ENCODE data around the gene REEP6.
"Not testable (repeated sequence)": the region's sequence is repeated elsewhere in the genome, so short reads cannot be mapped to it uniquely, and the experiment has no call there.

REEP6 gene

GRCh38 chr19:1473085-1473851 lies 17.7 kb upstream of the REEP6 start:
- DNase-seq: no peak

GRCh38 chr19:1474011-1474764 lies 16.8 kb upstream of the REEP6 start:
- no peak for DNase-seq

GRCh38 chr19:1474765-1475351 lies 16.1 kb upstream of the REEP6 start:
- DNase-seq: no peak

- DNase-seq: no peak
Observed at GRCh38 chr19:1475751-1476437, 15.1 kb upstream of the REEP6 start.

- DNase-seq: not testable (repeated sequence)
Observed at GRCh38 chr19:1477056-1477455, 13.9 kb upstream of the REEP6 start.

GRCh38 chr19:1478934-1479707 lies 11.9 kb upstream of the REEP6 start, which contains the start of gene C19orf25:
Gene C19orf25, minus strand, starts transcription at chr19:1479215. Its CDS starts 312 bp downstream, at chr19:1478903.
- DNase-seq: peak; percentile 90

- no peak for DNase-seq
Observed at GRCh38 chr19:1481224-1481892, 9.6 kb upstream of the REEP6 start.

GRCh38 chr19:1481893-1482360 lies 9.1 kb upstream of the REEP6 start:
- DNase-seq: no peak

GRCh38 chr19:1482361-1483130 lies 8.4 kb upstream of the REEP6 start:
- DNase-seq: no peak

- no peak for DNase-seq
Observed at GRCh38 chr19:1483131-1483978, 7.6 kb upstream of the REEP6 start.

GRCh38 chr19:1483979-1484428 lies 7.0 kb upstream of the REEP6 start:
- no peak for DNase-seq

GRCh38 chr19:1486720-1487575 lies 4.0 kb upstream of the REEP6 start:
- no peak for DNase-seq

- no peak for DNase-seq
Observed at GRCh38 chr19:1487576-1488281, 3.3 kb upstream of the REEP6 start.

GRCh38 chr19:1488282-1488601 lies 2.7 kb upstream of the REEP6 start:
- no peak for DNase-seq

- DNase-seq: no peak
Observed at GRCh38 chr19:1489463-1490310, 1.3 kb upstream of the REEP6 start.

GRCh38 chr19:1490311-1491113 lies 469 bp upstream of the REEP6 start, which contains the start of gene PCSK4:
Gene PCSK4, minus strand, starts transcription at chr19:1490350. Its CDS starts 4 bp downstream, at chr19:1490346.
- peak; percentile 98 for DNase-seq
